Gastroesophageal sphincter (tissue), 3 donors: Measurements from ENCODE around the gene VPS35L.

Experiments used
- POLR2A ChIP-seq, 2 donors: fragments of 450-650 bp; IDR thresholded peaks; one replicate each; pipeline ENCODE4 v1.6.1; 2017; ENCODE audit warnings: antibody characterized with exemption in 2 of 2, mild to moderate bottlenecking in 2 of 2, moderate library complexity in 1 of 2
- TF ChIP-seq, protein P1 (sequence below), 4 experiments: fragments of 200-600 bp in 2 of 4; fragments of 450-650 bp in 2 of 4; sonication (generic) in 1 of 4; IDR thresholded peaks; one replicate each; pipeline ENCODE4 v1.5.1; 2017 to 2019; ENCODE audit warnings: antibody characterized with exemption in 4 of 4, mild to moderate bottlenecking in 2 of 4, moderate library complexity in 2 of 4

DNA sequence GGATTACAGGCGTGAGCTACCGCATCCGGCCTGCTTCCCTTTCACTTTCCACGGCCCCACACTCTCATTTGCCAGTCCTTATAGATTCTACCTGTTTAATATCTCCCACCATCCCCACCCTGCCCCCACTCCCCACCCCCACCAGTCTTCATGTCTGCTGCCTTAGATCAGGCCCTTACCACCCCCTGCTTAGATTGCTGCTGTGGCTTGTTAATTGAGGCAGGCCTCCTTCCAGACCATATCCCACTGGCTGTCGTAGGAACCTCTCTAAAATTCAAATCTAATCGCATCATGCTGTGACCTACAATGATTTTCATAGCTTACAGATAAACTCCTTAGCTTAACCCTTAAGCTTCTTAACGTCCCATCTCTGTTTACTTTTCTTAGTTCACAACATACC lies 167.5 kb downstream of the VPS35L start:
- TF ChIP-seq, protein P1, sequence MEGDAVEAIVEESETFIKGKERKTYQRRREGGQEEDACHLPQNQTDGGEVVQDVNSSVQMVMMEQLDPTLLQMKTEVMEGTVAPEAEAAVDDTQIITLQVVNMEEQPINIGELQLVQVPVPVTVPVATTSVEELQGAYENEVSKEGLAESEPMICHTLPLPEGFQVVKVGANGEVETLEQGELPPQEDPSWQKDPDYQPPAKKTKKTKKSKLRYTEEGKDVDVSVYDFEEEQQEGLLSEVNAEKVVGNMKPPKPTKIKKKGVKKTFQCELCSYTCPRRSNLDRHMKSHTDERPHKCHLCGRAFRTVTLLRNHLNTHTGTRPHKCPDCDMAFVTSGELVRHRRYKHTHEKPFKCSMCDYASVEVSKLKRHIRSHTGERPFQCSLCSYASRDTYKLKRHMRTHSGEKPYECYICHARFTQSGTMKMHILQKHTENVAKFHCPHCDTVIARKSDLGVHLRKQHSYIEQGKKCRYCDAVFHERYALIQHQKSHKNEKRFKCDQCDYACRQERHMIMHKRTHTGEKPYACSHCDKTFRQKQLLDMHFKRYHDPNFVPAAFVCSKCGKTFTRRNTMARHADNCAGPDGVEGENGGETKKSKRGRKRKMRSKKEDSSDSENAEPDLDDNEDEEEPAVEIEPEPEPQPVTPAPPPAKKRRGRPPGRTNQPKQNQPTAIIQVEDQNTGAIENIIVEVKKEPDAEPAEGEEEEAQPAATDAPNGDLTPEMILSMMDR (IDR thresholded peaks at IDR 0.05), result no peak
- TF ChIP-seq POLR2A (IDR thresholded peaks at IDR 0.05), result no peak
